Progenitor cell of endocrine pancreas (in vitro differentiated cells): ENCODE data around the gene PLA2G3. TPM values are rescaled to one million over a fixed set of nuclear protein-coding genes. Genes with fewer than 3 reads are reported as not detected.

Source experiments
- DNase-seq: peaks from one replicate; pipeline ENCODE4 v3.0.0; 2021; ENCODE audit warnings: low spot score; ENCODE audit not compliant: unreplicated experiment
- H3K27ac Mint-ChIP-seq: 2 replicates; pipeline ENCODE4 v1.8.0; 2021; ENCODE audit warnings: mild to moderate bottlenecking, moderate library complexity, mixed read lengths
- H3K27me3 Mint-ChIP-seq: 2 replicates; pipeline ENCODE4 v1.8.0; 2021; ENCODE audit warnings: mixed read lengths
- H3K36me3 Mint-ChIP-seq: 2 replicates; pipeline ENCODE4 v1.8.0; 2022; ENCODE audit warnings: mixed read lengths; ENCODE audit not compliant: insufficient read depth
- H3K4me1 Mint-ChIP-seq: 2 replicates; pipeline ENCODE4 v1.8.0; 2021; ENCODE audit warnings: low read depth, mixed read lengths
- H3K4me3 Mint-ChIP-seq: 2 replicates; pipeline ENCODE4 v1.8.0; 2021; ENCODE audit warnings: low read depth, mild to moderate bottlenecking, moderate library complexity, mixed read lengths
- H3K9me3 Mint-ChIP-seq: 2 replicates; pipeline ENCODE4 v1.8.0; 2021; ENCODE audit warnings: low read depth, mixed read lengths
- CTCF ChIP-seq: fragments of 200-600 bp; sonication (generic); IDR thresholded peaks from one replicate; pipeline ENCODE4 v1.5.0; 2021; ENCODE audit warnings: antibody characterized with exemption, mild to moderate bottlenecking; ENCODE audit not compliant: unreplicated experiment
- total RNA-seq: library from RNA; stranded (reverse); gene quantifications from 2 replicates; pipeline ENCODE4 v1.2.1, GENCODE V29; 2021

The PLA2G3 gene
- total RNA-seq, 1 donor from 2014 or later = 2.6 TPM

GRCh38 chr22:31102441-31103081 is 37.7 kb downstream of the PLA2G3 start:
- Mint-ChIP-seq H3K4me3 (no peak overlapping the region), H3K27ac (no peak overlapping the region)

GRCh38 chr22:31100762-31101525 is 39.4 kb downstream of the PLA2G3 start:
- Mint-ChIP-seq H3K4me3 (no peak overlapping the region), H3K27ac (no peak overlapping the region), H3K36me3 (peaks cover 7% of the 10 kb centered on the region)

More at GRCh38 chr22:31102441-31103081, 37.7 kb downstream of the PLA2G3 start:
- DNase-seq = no peak
- no peaks in the 10 kb centered on the region for H3K9me3 Mint-ChIP-seq
- peaks cover 2% of the 10 kb centered on the region for H3K36me3 Mint-ChIP-seq
- no peak for TF ChIP-seq CTCF
- peaks cover under 1% of the 10 kb centered on the region for H3K4me1 Mint-ChIP-seq
- peaks cover 21% of the 10 kb centered on the region for H3K27me3 Mint-ChIP-seq

GRCh38 chr22:31099841-31100761 is 40.2 kb downstream of the PLA2G3 start:
- no peak overlapping the region for H3K4me3 Mint-ChIP-seq
- no peak for TF ChIP-seq CTCF

More at GRCh38 chr22:31100762-31101525, 39.4 kb downstream of the PLA2G3 start:
- no peak for DNase-seq
- no peaks in the 10 kb centered on the region for H3K4me1 Mint-ChIP-seq
- H3K9me3 Mint-ChIP-seq = no peaks in the 10 kb centered on the region
- peaks cover 8% of the 10 kb centered on the region for H3K27me3 Mint-ChIP-seq
- TF ChIP-seq CTCF = no peak

GRCh38 chr22:31099386-31099785 is 40.9 kb downstream of the PLA2G3 start:
- Mint-ChIP-seq H3K9me3 (no peaks in the 10 kb centered on the region), H3K27ac (no peak overlapping the region), H3K36me3 (peaks cover 14% of the 10 kb centered on the region), H3K4me1 (no peaks in the 10 kb centered on the region), H3K4me3 (no peak overlapping the region), H3K27me3 (no peaks in the 10 kb centered on the region)
- no peak for DNase-seq
- no peak for TF ChIP-seq CTCF

More at GRCh38 chr22:31099841-31100761, 40.2 kb downstream of the PLA2G3 start:
- Mint-ChIP-seq H3K9me3 (no peaks in the 10 kb centered on the region), H3K27ac (no peak overlapping the region), H3K27me3 (no peaks in the 10 kb centered on the region), H3K4me1 (no peaks in the 10 kb centered on the region), H3K36me3 (peaks cover 13% of the 10 kb centered on the region)
- DNase-seq = no peak

- no peak for DNase-seq
- no peaks in the 10 kb centered on the region for H3K27me3 Mint-ChIP-seq
- H3K4me3 Mint-ChIP-seq = no peak overlapping the region
- no peak overlapping the region for H3K27ac Mint-ChIP-seq
- H3K4me1 Mint-ChIP-seq = no peaks in the 10 kb centered on the region
- H3K36me3 Mint-ChIP-seq = peaks cover 14% of the 10 kb centered on the region
- no peaks in the 10 kb centered on the region for H3K9me3 Mint-ChIP-seq
- no peak for TF ChIP-seq CTCF
Measured at GRCh38 chr22:31098632-31099110, 41.6 kb downstream of the PLA2G3 start.
